Left ventricle myocardium superior (tissue), 1 donor: ENCODE results near the gene AHCY. TPM values are rescaled to one million over a fixed set of nuclear protein-coding genes. Genes with fewer than 3 reads are reported as not detected.

ENCODE experiments used
- ATAC-seq: fragments of 200-7000 bp; cut with Tn5 transposase; one replicate; pipeline ENCODE4 v1.9.1; 2020; ENCODE audit warnings: mild to moderate bottlenecking, moderate library complexity
- DNase-seq: peaks from one replicate; pipeline ENCODE4 v3.0.0-alpha.2; 2020
- intact Hi-C: fragments of 100-400 bp; cut with micrococcal nuclease; formaldehyde crosslinking; loops from one replicate; pipeline ENCODE4 v1.11.0; 2022
- total RNA-seq: library from RNA; stranded (reverse); fragmentation: NEBNext Ultra II Directional; extraction: Animal tissue kit (Norgen Biotek cat#: 25700); gene quantifications from one replicate; pipeline ENCODE4 v1.2.1, GENCODE V29; 2021
- donor health status: DM: no; HTN: yes; CAD: no; lungs with severe emphysema.

The AHCY gene
- total RNA-seq, 1 donor from 2014 or later = 60.2 TPM

GRCh38 chr20:34240693-34241615, 62.2 kb downstream of the AHCY start, which contains the start of gene ASIP:
ASIP (plus strand) TSS chr20:34241423; CDS start chr20:34260375, 18,952 bp downstream.
- ATAC-seq (no peak), DNase-seq (no peak)
- intact Hi-C loops = no loop called here

GRCh38 chr20:34240121-34240520, 63.0 kb downstream of the AHCY start:
- ATAC-seq = no peak
- no peak for DNase-seq
- intact Hi-C loops = no loop called here

- ATAC-seq (no peak), DNase-seq (no peak)
- intact Hi-C loops = no loop called here
These were observed 65.2 kb downstream of the AHCY start for GRCh38 chr20:34237942-34238341.

- intact Hi-C loops = no loop called here
- no peak for DNase-seq
- no peak for ATAC-seq
These were observed 67.3 kb downstream of the AHCY start for GRCh38 chr20:34235875-34236274.

GRCh38 chr20:34233687-34234086, 69.5 kb downstream of the AHCY start:
- ATAC-seq (no peak), DNase-seq (no peak)
- intact Hi-C loops = no loop called here

GRCh38 chr20:34232494-34233087, 70.6 kb downstream of the AHCY start:
- no peak for DNase-seq

GRCh38 chr20:34231634-34232033, 71.5 kb downstream of the AHCY start:
- ATAC-seq (no peak), DNase-seq (no peak)
- intact Hi-C loops = no loop called here

More at GRCh38 chr20:34232494-34233087, 70.6 kb downstream of the AHCY start:
- no peak for ATAC-seq
- intact Hi-C loops = no loop called here

Other genes starting within 250 kb of the AHCY start
- 41.1 TPM for gene EIF2S2, start 191.1 kb downstream of the AHCY start, total RNA-seq
- 9.5 TPM for gene ASIP, start 61.9 kb downstream of the AHCY start, total RNA-seq
- gene ITCH, start 59.9 kb upstream of the AHCY start, total RNA-seq = 39.5 TPM
- 154 TPM for gene DYNLRB1, start 213.1 kb upstream of the AHCY start, total RNA-seq